Measurements from ENCODE around the gene PRKAB2. TPM values are rescaled to one million over a fixed set of nuclear protein-coding genes. Genes with fewer than 3 reads are reported as not detected.
"Not testable (repeated sequence)": the region's sequence is repeated elsewhere in the genome, so short reads cannot be mapped to it uniquely, and the experiment has no call there.

PRKAB2 gene
- total and polyA plus RNA-seq, 2 of the 13 experiments (the other 11 are each of a cell fraction or from before 2014, with no cell fraction given) = 44.0 to 118 TPM

- no TSS peak for BruUV-seq (replicated peaks)
- H3K27me3 ChIP-seq (ENCODE audit: control insufficient read depth in 1 of 2, insufficient read depth in 2 of 2, low read length in 2 of 2) = no peaks in the 10 kb centered on the region
- 67% methylated on average over 2 of the region's 2 CpGs for WGBS (ENCODE audit: low lambda C conversion rate)
- H3K4me1 ChIP-seq (ENCODE audit: insufficient read depth, low read length) = no peaks in the 10 kb centered on the region
- TF ChIP-seq RBAK (CRISPR knock-in tag; IDR thresholded peaks at IDR 0.05) = no peak
- TF ChIP-seq ZNF512B (CRISPR knock-in tag; IDR thresholded peaks at IDR 0.05; ENCODE audit: borderline replicate concordance) = no peak
- no peak for TF ChIP-seq XBP1 (CRISPR knock-in tag; IDR thresholded peaks at IDR 0.05)
- no peak for TF ChIP-seq HINFP (CRISPR knock-in tag; IDR thresholded peaks at IDR 0.05; ENCODE audit: low read depth)
- no peak for TF ChIP-seq FOSL1 (CRISPR knock-in tag; IDR thresholded peaks at IDR 0.05; ENCODE audit: borderline replicate concordance)
- H2AFZ ChIP-seq (ENCODE audit: low read length) = no peak overlapping the region
- H3K79me2 ChIP-seq (ENCODE audit: insufficient read depth, low read length) = no peaks in the 10 kb centered on the region
- H3K4me2 ChIP-seq (ENCODE audit: low read depth, low read length) = no peak overlapping the region
- H3K27ac ChIP-seq (ENCODE audit: extremely low read length, insufficient read depth, low read length) = no peak overlapping the region
- DNase-seq (ENCODE audit: low spot score) (no peak), ATAC-seq (no peak), FAIRE-seq (no peak)
- in situ Hi-C loops (cut with HindIII; ENCODE audit: extremely low pct_ligation_motif_present, low pct_unique_long_range_greater_than_20kb) (no loop called here), intact Hi-C loops (cut with micrococcal nuclease; ENCODE audit: unreplicated experiment) (no loop called here)
- no peaks in the 10 kb centered on the region for H3K9me3 ChIP-seq (ENCODE audit: low read length)
- H3K36me3 ChIP-seq (replicated peaks in 1 of 2; ENCODE audit: control insufficient read depth in 1 of 2, insufficient read depth in 2 of 2, low read length in 2 of 2) = no peaks in the 10 kb centered on the region
- no peaks in the 10 kb centered on the region for H4K20me1 ChIP-seq (ENCODE audit: insufficient read depth, low read length)
- no peak overlapping the region for H3K9ac ChIP-seq (ENCODE audit: insufficient read depth, low read depth, low read length)
- POLR2A ChIA-PET = no interaction called here
- CTCF ChIA-PET (ENCODE audit: low intra/inter-chr PET ratio, low total read pairs) = no interaction called here
- no peak overlapping the region for H3K4me3 ChIP-seq (replicated peaks in 1 of 3; ENCODE audit: insufficient read depth in 1 of 3, low read depth in 2 of 3, low read length in 3 of 3)
Observed at GRCh38 chr1:147142886-147143285, 29.4 kb downstream of the PRKAB2 start.

GRCh38 chr1:147130721-147131120, 41.5 kb downstream of the PRKAB2 start:
- FAIRE-seq; H3K4me3 ChIP-seq (replicated peaks in 1 of 3; ENCODE audit: insufficient read depth in 1 of 3, low read depth in 2 of 3, low read length in 3 of 3); POLR2A ChIA-PET: not testable (repeated sequence)

More at GRCh38 chr1:147130721-147131120, 41.5 kb downstream of the PRKAB2 start:
- H3K4me1 ChIP-seq (ENCODE audit: insufficient read depth, low read length); H3K9me3 ChIP-seq (ENCODE audit: low read length); H3K36me3 ChIP-seq (replicated peaks in 1 of 2; ENCODE audit: control insufficient read depth in 1 of 2, insufficient read depth in 2 of 2, low read length in 2 of 2); H3K27me3 ChIP-seq (ENCODE audit: control insufficient read depth in 1 of 2, insufficient read depth in 2 of 2, low read length in 2 of 2); intact Hi-C loops (cut with micrococcal nuclease; ENCODE audit: unreplicated experiment); in situ Hi-C loops (cut with HindIII; ENCODE audit: extremely low pct_ligation_motif_present, low pct_unique_long_range_greater_than_20kb); H3K27ac ChIP-seq (ENCODE audit: extremely low read length, insufficient read depth, low read length); H2AFZ ChIP-seq (ENCODE audit: low read length); H3K4me2 ChIP-seq (ENCODE audit: low read depth, low read length); H3K9ac ChIP-seq (ENCODE audit: insufficient read depth, low read depth, low read length); CTCF ChIA-PET (ENCODE audit: low intra/inter-chr PET ratio, low total read pairs); H4K20me1 ChIP-seq (ENCODE audit: insufficient read depth, low read length); ATAC-seq; DNase-seq (ENCODE audit: low spot score); H3K79me2 ChIP-seq (ENCODE audit: insufficient read depth, low read length); BruUV-seq (replicated peaks): not testable (repeated sequence)
- WGBS (ENCODE audit: low lambda C conversion rate) = 46% methylated on average over 1 of the region's 1 CpG
